ENCODE data around the gene ADH5.
"Not testable (repeated sequence)": the region's sequence is repeated elsewhere in the genome, so short reads cannot be mapped to it uniquely, and the experiment has no call there.

Gene ADH5
- 34.0 to 62.4 (median 49.6) reads per million in 4 donors for total RNA-seq

- DNase-seq, result peak; percentile 74 to 88 (median 85)
These were observed at the start of gene ADH5 for GRCh38 chr4:99088481-99089365. ADH5 (minus strand) TSS chr4:99088788; CDS start chr4:99088700, 88 bp downstream.

- DNase-seq, result no peak
These were observed 47.7 kb upstream of the ADH5 start for GRCh38 chr4:99136329-99136728.

GRCh38 chr4:99135541-99136162 lies 47.1 kb upstream of the ADH5 start:
- no peak for DNase-seq

GRCh38 chr4:99134586-99134985 lies 46.0 kb upstream of the ADH5 start:
- DNase-seq, result no peak

- DNase-seq, result no peak
These were observed 42.8 kb upstream of the ADH5 start for GRCh38 chr4:99131378-99131777.

GRCh38 chr4:99126376-99126775 lies 37.8 kb upstream of the ADH5 start:
- DNase-seq, result no peak

- DNase-seq, result no peak
These were observed 32.4 kb upstream of the ADH5 start for GRCh38 chr4:99121008-99121407.

- no peak for DNase-seq
These were observed 31.9 kb upstream of the ADH5 start for GRCh38 chr4:99120501-99120900.

- DNase-seq, result peak in 1 of 5 donors; percentile 2
These were observed 29.5 kb upstream of the ADH5 start for GRCh38 chr4:99117876-99118693.

- not testable (repeated sequence) for DNase-seq
These were observed 28.7 kb upstream of the ADH5 start for GRCh38 chr4:99117122-99117841.

GRCh38 chr4:99109286-99109685 lies 20.7 kb upstream of the ADH5 start:
- not testable (repeated sequence) for DNase-seq

GRCh38 chr4:99104153-99104552 lies 15.6 kb upstream of the ADH5 start:
- no peak for DNase-seq

GRCh38 chr4:99103166-99103565 lies 14.6 kb upstream of the ADH5 start:
- DNase-seq, result no peak

- DNase-seq, result no peak
These were observed 14.0 kb upstream of the ADH5 start for GRCh38 chr4:99102634-99103033.

- DNase-seq, result no peak
These were observed 12.3 kb upstream of the ADH5 start for GRCh38 chr4:99100876-99101275.

- not testable (repeated sequence) for DNase-seq
These were observed 11.2 kb upstream of the ADH5 start for GRCh38 chr4:99099814-99100213.

- no peak for DNase-seq
These were observed 10.7 kb upstream of the ADH5 start for GRCh38 chr4:99099311-99099710.

GRCh38 chr4:99091841-99092240 lies 3.3 kb upstream of the ADH5 start:
- DNase-seq, result not testable (repeated sequence)

GRCh38 chr4:99091216-99091575 lies 2.6 kb upstream of the ADH5 start:
- DNase-seq, result no peak

- DNase-seq, result no peak
These were observed 2.1 kb upstream of the ADH5 start for GRCh38 chr4:99090481-99091215.

- DNase-seq, result peak in 2 of 5 donors; percentile 10 to 27
These were observed 552 bp downstream of the ADH5 start for GRCh38 chr4:99088023-99088449.

GRCh38 chr4:99084595-99084994 lies 4.0 kb downstream of the ADH5 start:
- no peak for DNase-seq
